B cell (primary cell): ENCODE results near the gene SLC8A3. TPM values are rescaled to one million over a fixed set of nuclear protein-coding genes. Genes with fewer than 3 reads are reported as not detected.

Source experiments
- ATAC-seq: fragments of 200-7000 bp; cut with Tn5 transposase; one replicate; pipeline ENCODE4 v1.10.0; 2021; ENCODE audit warnings: low read depth, mild to moderate bottlenecking, moderate number of reproducible peaks, moderate library complexity
- CTCF ChIA-PET: fragments of 350-600 bp; sonication (Branson Sonifier 250); formaldehyde crosslinking; loops from one replicate; lab custom pipeline; 2021; ENCODE audit warnings: antibody characterized with exemption, inconsistent platforms; lab: Charles Lee
- POLR2A ChIA-PET: fragments of 350-600 bp; sonication (Branson Sonifier 250); formaldehyde crosslinking; loops from one replicate; lab custom pipeline; 2021; ENCODE audit warnings: antibody characterized with exemption; lab: Charles Lee
- DNase-seq: peaks from one replicate; pipeline ENCODE4 v3.0.0; 2013
- H2AFZ ChIP-seq: 2 replicates; pipeline ENCODE4 v1.6.1; 2012; ENCODE audit warnings: mild to moderate bottlenecking, low read depth, low read length; ENCODE audit not compliant: insufficient read depth, poor library complexity, severe bottlenecking
- H3K27ac ChIP-seq, 2 donors: 1 replicate in 1 of 2; 2 replicates in 1 of 2; pipeline ENCODE4 v1.5.1; 2012 to 2013; ENCODE audit warnings: low read length in 2 of 2, mild to moderate bottlenecking in 2 of 2, moderate library complexity in 1 of 2
- H3K27me3 ChIP-seq, 4 experiments: fragments of 200-600 bp in 1 of 4; sonication (generic) in 1 of 4; replicated peaks in 1 of 4; 1 replicate in 2 of 4; 2 replicates in 2 of 4; pipeline versions ENCODE4 v1.6.1 to v1.7.0; 2013 to 2016; ENCODE audit warnings: low read length in 3 of 4, mild to moderate bottlenecking in 2 of 4, mixed read lengths in 1 of 4, moderate library complexity in 1 of 4; ENCODE audit not compliant: insufficient read depth in 4 of 4, control insufficient read depth in 3 of 4; ENCODE audit errors: control extremely low read depth in 1 of 4
- H3K36me3 ChIP-seq, 2 experiments: replicated peaks in 1 of 2; 1 replicate in 1 of 2; 2 replicates in 1 of 2; pipeline versions ENCODE4 v1.6.1 to v1.7.1; 2013; ENCODE audit warnings: low read length in 1 of 2; ENCODE audit not compliant: insufficient read depth in 2 of 2, control insufficient read depth in 1 of 2; ENCODE audit errors: control extremely low read depth in 1 of 2, extremely low read depth in 1 of 2
- H3K4me1 ChIP-seq, 2 donors: fragments of 200-600 bp in 1 of 2; sonication (generic) in 1 of 2; 1 replicate in 1 of 2; 2 replicates in 1 of 2; pipeline versions ENCODE4 v1.5.1 to v1.6.1; 2013 to 2017; ENCODE audit warnings: low read length in 2 of 2; ENCODE audit not compliant: control insufficient read depth in 2 of 2, insufficient read depth in 2 of 2
- H3K4me2 ChIP-seq: replicated peaks from 2 replicates; pipeline ENCODE3; 2012; ENCODE audit warnings: mild to moderate bottlenecking, low read depth, low read length; ENCODE audit not compliant: poor library complexity, severe bottlenecking
- H3K4me3 ChIP-seq, 5 experiments: fragments of 200-600 bp in 1 of 5; sonication (generic) in 1 of 5; 1 replicate in 3 of 5; 2 replicates in 2 of 5; pipeline versions ENCODE4 v1.5.1 to v1.7.0; 2011 to 2016; ENCODE audit warnings: low read length in 4 of 5, mild to moderate bottlenecking in 4 of 5, low read depth in 2 of 5, control low read depth in 1 of 5, moderate library complexity in 1 of 5; ENCODE audit not compliant: insufficient read depth in 1 of 5; ENCODE audit errors: control extremely low read depth in 1 of 5, extremely low read depth in 1 of 5
- H3K79me2 ChIP-seq: fragments of 200-600 bp; sonication (generic); one replicate; pipeline ENCODE4 v1.6.0; 2016; ENCODE audit warnings: low read length; ENCODE audit not compliant: control insufficient read depth, insufficient read depth
- H3K9ac ChIP-seq: fragments of 200-600 bp; sonication (generic); 2 replicates; pipeline ENCODE4 v1.6.1; 2017; ENCODE audit warnings: mild to moderate bottlenecking, low read length, moderate library complexity
- H3K9me3 ChIP-seq, 3 donors: one replicate each; pipeline versions ENCODE4 v1.6.1 to v1.7.1; 2013; ENCODE audit warnings: low read length in 2 of 3; ENCODE audit not compliant: control insufficient read depth in 2 of 3, insufficient read depth in 1 of 3; ENCODE audit errors: control extremely low read depth in 1 of 3
- H4K20me1 ChIP-seq: 2 replicates; pipeline ENCODE4 v1.6.0; 2012; ENCODE audit warnings: mild to moderate bottlenecking, low read length; ENCODE audit not compliant: insufficient read depth, control insufficient read depth, poor library complexity, severe bottlenecking
- H3K27ac Mint-ChIP-seq: one replicate; pipeline ENCODE4 v1.8.0; 2021; ENCODE audit warnings: mixed read lengths
- H3K27me3 Mint-ChIP-seq: one replicate; pipeline ENCODE4 v1.8.0; 2021; ENCODE audit warnings: mixed read lengths
- H3K4me1 Mint-ChIP-seq: one replicate; pipeline ENCODE4 v1.8.0; 2021; ENCODE audit warnings: mixed read lengths
- H3K4me3 Mint-ChIP-seq: one replicate; pipeline ENCODE4 v1.8.0; 2021; ENCODE audit warnings: mixed read lengths
- H3K9me3 Mint-ChIP-seq: one replicate; pipeline ENCODE4 v1.8.0; 2022; ENCODE audit warnings: mixed read lengths; ENCODE audit not compliant: insufficient read depth
- CTCF ChIP-seq: fragments of 200-600 bp; IDR thresholded peaks from one replicate; pipeline ENCODE4 v1.8.0; 2022; ENCODE audit warnings: antibody characterized with exemption, mild to moderate bottlenecking
- EZH2 ChIP-seq: IDR thresholded peaks from 2 replicates; pipeline ENCODE4 v1.6.1; 2012; ENCODE audit warnings: borderline replicate concordance, low read depth, mild to moderate bottlenecking, moderate library complexity, low read length; ENCODE audit not compliant: insufficient read depth, poor library complexity, severe bottlenecking
- WGBS: methylation state at CpG from one replicate; pipeline ENCODE4 v1.1.5; 2013; ENCODE audit warnings: missing lambda C conversion rate; ENCODE audit not compliant: insufficient coverage; 5-methylcytosine and 5-hydroxymethylcytosine counted together
- intact Hi-C: fragments of 100-400 bp; cut with micrococcal nuclease; formaldehyde crosslinking; loops from one replicate; pipeline ENCODE4 v1.10.0; 2022
- polyA plus RNA-seq: library from polyadenylated mRNA; depleted of rRNA; stranded (reverse); fragments of >200 nt; gene quantifications from 2 replicates; pipeline ENCODE4 v1.2.3, GENCODE V29; 2012
- total RNA-seq, 2 donors: library from RNA; stranded (reverse); fragments of 120-200 nt in 1 of 2; gene quantifications; 1 replicate in 1 of 2; 2 replicates in 1 of 2; pipeline versions ENCODE4 v1.2.3 to v1.2.4, GENCODE V29; 2013 to 2022

Gene SLC8A3
- total and polyA plus RNA-seq, 2 donors (not counting 1 experiment from before 2014, with no cell fraction given), result 0.07 to 0.09 TPM

GRCh38 chr14:70073924-70074566, 114.7 kb downstream of the SLC8A3 start:
- DNase-seq (peak; percentile 26), ATAC-seq (peak; percentile 41)
- POLR2A ChIA-PET, result no interaction called here
- 67% methylated on average over 1 of the region's 3 CpGs for WGBS
- H3K27me3 Mint-ChIP-seq, result peaks cover 30% of the 10 kb centered on the region
- H3K4me1 ChIP-seq, result no peaks in the 10 kb centered on the region
- no peak overlapping the region for H3K4me3 ChIP-seq
- H3K4me1 Mint-ChIP-seq, result no peaks in the 10 kb centered on the region
- H3K4me3 Mint-ChIP-seq, result no peak overlapping the region
- intact Hi-C loops, result no loop called here
- H4K20me1 ChIP-seq, result no peaks in the 10 kb centered on the region
- no peak overlapping the region for H3K9ac ChIP-seq
- peaks cover 0 to 3% (median 0%) of the 10 kb centered on the region in 4 experiments for H3K27me3 ChIP-seq
- H2AFZ ChIP-seq, result no peak overlapping the region
- no peak overlapping the region for H3K27ac ChIP-seq
- no peaks in the 10 kb centered on the region for H3K36me3 ChIP-seq
- H3K79me2 ChIP-seq, result no peaks in the 10 kb centered on the region
- H3K9me3 ChIP-seq, result no peaks in the 10 kb centered on the region
- CTCF ChIA-PET, result interaction anchor here (1.3 to 2.0 kb wide), 3 partner anchors 9 to 256 kb away, joined by 5 to 7 read pairs (median 6); no protein-coding TSS in a partner anchor
- H3K4me2 ChIP-seq, result no peak overlapping the region
- no peaks in the 10 kb centered on the region for H3K9me3 Mint-ChIP-seq
- no peak overlapping the region for H3K27ac Mint-ChIP-seq
- TF ChIP-seq CTCF, result peak; percentile 58
- no peak for TF ChIP-seq EZH2

GRCh38 chr14:70069186-70069585, 119.6 kb downstream of the SLC8A3 start:
- no peak overlapping the region for H2AFZ ChIP-seq
- ChIA-PET POLR2A (no interaction called here), CTCF (no interaction called here)
- Mint-ChIP-seq H3K4me1 (no peaks in the 10 kb centered on the region), H3K27me3 (peaks cover 12% of the 10 kb centered on the region), H3K27ac (no peak overlapping the region), H3K4me3 (no peak overlapping the region), H3K9me3 (no peaks in the 10 kb centered on the region)
- no peak for DNase-seq
- H3K4me1 ChIP-seq, result no peaks in the 10 kb centered on the region
- WGBS, result 93% methylated on average over 5 of the region's 5 CpGs
- ATAC-seq, result no peak
- TF ChIP-seq EZH2, result no peak
- no peak for TF ChIP-seq CTCF
- no peaks in the 10 kb centered on the region for H3K79me2 ChIP-seq
- no peak overlapping the region for H3K4me3 ChIP-seq
- no peaks in the 10 kb centered on the region for H3K9me3 ChIP-seq
- no peak overlapping the region for H3K27ac ChIP-seq
- intact Hi-C loops, result no loop called here
- no peak overlapping the region for H3K4me2 ChIP-seq
- H3K9ac ChIP-seq, result no peak overlapping the region
- H3K36me3 ChIP-seq, result no peaks in the 10 kb centered on the region
- peaks cover 0 to 6% (median 0%) of the 10 kb centered on the region in 4 experiments for H3K27me3 ChIP-seq
- H4K20me1 ChIP-seq, result no peaks in the 10 kb centered on the region
